HepG2 (cell line): ENCODE data around the gene TFB1M. TPM values are rescaled to one million over a fixed set of nuclear protein-coding genes. Genes with fewer than 3 reads are reported as not detected.

Experiments used
- ATAC-seq: fragments of 200-7000 bp; cut with Tn5 transposase; 3 replicates; pipeline ENCODE4 v1.9.1; 2020; ENCODE audit warnings: mild to moderate bottlenecking, moderate library complexity
- BruUV-seq: library from RNA; stranded (reverse); fragments of 400-500 nt; replicated peaks from 2 replicates; lab custom pipeline; 2021; lab: Mats Ljungman, UMichigan
- CTCF ChIA-PET: fragments of 300-600 bp; formaldehyde crosslinking; extraction: SDS; loops from one replicate; lab custom pipeline; 2021; ENCODE audit warnings: low total read pairs, inconsistent platforms, low intra/inter-chr PET ratio; lab: Yijun Ruan, JAX
- POLR2A ChIA-PET: fragments of 350-600 bp; sonication (Branson Sonifier 250); formaldehyde crosslinking; loops from one replicate; lab custom pipeline; 2020; ENCODE audit warnings: antibody characterized with exemption, inconsistent platforms; lab: Yijun Ruan, JAX
- DNase-seq: peaks from one replicate; pipeline ENCODE4 v3.0.0-alpha.2; 2015; ENCODE audit warnings: low spot score
- FAIRE-seq: peaks from 3 replicates; lab custom pipeline; 2011; peaks lifted over from hg19 to GRCh38; lab: Jason Lieb, UNC
- H2AFZ ChIP-seq: one replicate; pipeline ENCODE4 v1.6.1; 2011; ENCODE audit warnings: low read length, inconsistent platforms
- H3K27ac ChIP-seq: fragments of 300-600 bp; 3 replicates; pipeline ENCODE4 v1.8.0; 2011; ENCODE audit warnings: mixed run types, mild to moderate bottlenecking, mixed read lengths, low read length, inconsistent platforms; ENCODE audit not compliant: insufficient read depth; ENCODE audit errors: extremely low read length
- H3K27me3 ChIP-seq, 2 experiments: fragments of 200-600 bp in 1 of 2; 2 replicates in 1 of 2; 3 replicates in 1 of 2; pipeline versions ENCODE4 v1.6.0 to v1.8.0; 2011; ENCODE audit warnings: low read length in 2 of 2, mild to moderate bottlenecking in 2 of 2, moderate library complexity in 2 of 2, inconsistent platforms in 1 of 2; ENCODE audit not compliant: insufficient read depth in 2 of 2, control insufficient read depth in 1 of 2
- H3K36me3 ChIP-seq, 2 experiments: fragments of 200-600 bp in 1 of 2; replicated peaks in 1 of 2; 2 replicates in 1 of 2; 3 replicates in 1 of 2; pipeline versions ENCODE4 v1.5.1 to v1.8.0; 2011; ENCODE audit warnings: low read length in 2 of 2, inconsistent platforms in 1 of 2; ENCODE audit not compliant: insufficient read depth in 2 of 2, control insufficient read depth in 1 of 2
- H3K4me1 ChIP-seq: 2 replicates; pipeline ENCODE4 v1.5.1; 2012; ENCODE audit warnings: low read length, inconsistent platforms; ENCODE audit not compliant: insufficient read depth
- H3K4me2 ChIP-seq: 2 replicates; pipeline ENCODE4 v1.6.0; 2011; ENCODE audit warnings: low read depth, low read length, inconsistent platforms
- H3K4me3 ChIP-seq, 3 experiments: fragments of 200-600 bp in 1 of 3; sonication (generic), shearing (Covaris generic) in 1 of 3; replicated peaks in 1 of 3; 2 replicates each; pipeline ENCODE4 v1.5.1; 2011 to 2016; ENCODE audit warnings: low read length in 3 of 3, inconsistent platforms in 2 of 3, low read depth in 2 of 3, mild to moderate bottlenecking in 2 of 3, control low read depth in 1 of 3, mixed read lengths in 1 of 3; ENCODE audit not compliant: insufficient read depth in 1 of 3
- H3K79me2 ChIP-seq: one replicate; pipeline ENCODE4 v1.6.1; 2011; ENCODE audit warnings: low read length, inconsistent platforms; ENCODE audit not compliant: insufficient read depth
- H3K9ac ChIP-seq: 2 replicates; pipeline ENCODE4 v1.6.0; 2011; ENCODE audit warnings: mild to moderate bottlenecking, low read depth, low read length, inconsistent platforms; ENCODE audit not compliant: insufficient read depth
- H3K9me3 ChIP-seq: 2 replicates; pipeline ENCODE4 v1.5.1; 2012; ENCODE audit warnings: mild to moderate bottlenecking, low read length
- H4K20me1 ChIP-seq: 2 replicates; pipeline ENCODE4 v1.6.0; 2011; ENCODE audit warnings: inconsistent platforms, mild to moderate bottlenecking, low read length, moderate library complexity; ENCODE audit not compliant: insufficient read depth
- BHLHE40 ChIP-seq: IDR thresholded peaks from 2 replicates; pipeline ENCODE4 v1.6.1; 2011; ENCODE audit warnings: low read length, improper control_type of control experiment
- FOXK2 ChIP-seq: fragments of 450-650 bp; IDR thresholded peaks from 2 replicates; pipeline ENCODE4 v1.6.1; 2016
- HNRNPUL1 ChIP-seq: fragments of 200-400 bp; formaldehyde crosslinking; IDR thresholded peaks from 2 replicates; pipeline ENCODE4 v1.6.1; 2017; ENCODE audit warnings: low read depth, mild to moderate bottlenecking, low read length, moderate library complexity
- HOXD1 ChIP-seq: sonication (generic); formaldehyde crosslinking; IDR thresholded peaks from 2 replicates; pipeline ENCODE4 v1.5.0; 2020; ENCODE audit warnings: missing genetic modification reagents
- KDM1A ChIP-seq: IDR thresholded peaks from 2 replicates; pipeline ENCODE4 v1.6.1; 2016; ENCODE audit warnings: missing compliant biosample characterization
- MATR3 ChIP-seq: sonication (generic); formaldehyde crosslinking; IDR thresholded peaks from 2 replicates; pipeline ENCODE4 v1.4.0; 2020; ENCODE audit warnings: missing genetic modification reagents
- NFE2 ChIP-seq: sonication (generic); formaldehyde crosslinking; IDR thresholded peaks from 2 replicates; pipeline ENCODE4 v1.4.0; 2020; ENCODE audit warnings: missing genetic modification reagents
- NFKBIZ ChIP-seq: IDR thresholded peaks from 2 replicates; pipeline ENCODE4 v1.6.1; 2018; ENCODE audit warnings: missing genetic modification reagents, missing compliant biosample characterization
- RORA ChIP-seq: sonication (generic); formaldehyde crosslinking; IDR thresholded peaks from 2 replicates; pipeline ENCODE4 v1.5.0; 2020; ENCODE audit warnings: mild to moderate bottlenecking, missing genetic modification reagents, moderate library complexity
- SP4 ChIP-seq: sonication (generic); formaldehyde crosslinking; IDR thresholded peaks from 2 replicates; pipeline ENCODE4 v1.8.1; 2023; ENCODE audit warnings: mild to moderate bottlenecking, missing genetic modification reagents
- ZBTB1 ChIP-seq: sonication (generic); formaldehyde crosslinking; IDR thresholded peaks from 2 replicates; pipeline ENCODE4 v1.4.0; 2020; ENCODE audit warnings: missing genetic modification reagents, borderline replicate concordance
- ZFP1 ChIP-seq: IDR thresholded peaks from 2 replicates; pipeline ENCODE4 v1.6.1; 2016
- ZMYM3 ChIP-seq: sonication (generic); formaldehyde crosslinking; IDR thresholded peaks from 2 replicates; pipeline ENCODE4 v1.5.1; 2020; ENCODE audit warnings: mild to moderate bottlenecking, missing genetic modification reagents
- ZNF337 ChIP-seq: sonication (generic); formaldehyde crosslinking; IDR thresholded peaks from 2 replicates; pipeline ENCODE4 v1.5.1; 2020; ENCODE audit warnings: missing genetic modification reagents, low read depth, mild to moderate bottlenecking, borderline replicate concordance
- ZNF619 ChIP-seq: sonication (generic); formaldehyde crosslinking; IDR thresholded peaks from 2 replicates; pipeline ENCODE4 v1.4.0; 2020; ENCODE audit warnings: mild to moderate bottlenecking, missing genetic modification reagents
- WGBS: methylation state at CpG from one replicate; pipeline ENCODE4 v1.1.6; 2017; ENCODE audit warnings: low lambda C conversion rate; 5-methylcytosine and 5-hydroxymethylcytosine counted together
- in situ Hi-C: cut with HindIII; loops from 2 replicates; pipeline ENCODE4 v1.10.0; 2017; ENCODE audit warnings: low pct_unique_long_range_greater_than_20kb; ENCODE audit not compliant: extremely low pct_ligation_motif_present
- intact Hi-C: fragments of 100-400 bp; cut with micrococcal nuclease; formaldehyde crosslinking; loops from one replicate; pipeline ENCODE4 v1.10.0; 2022; ENCODE audit not compliant: unreplicated experiment
- polyA plus RNA-seq, 8 experiments: library from polyadenylated mRNA; depleted of rRNA in 3 of 8; stranded (reverse) in 7 of 8; unstranded in 1 of 8; fragments of >200 nt; fragmentation: Illumina TruSeq in 4 of 8; extraction: Trizol in 4 of 8; gene quantifications; 2 replicates each; pipeline versions ENCODE4 v1.2.1 to v1.2.3, GENCODE V29; 2011 to 2016; ENCODE audit warnings: low read depth in 4 of 8, missing spikeins in 1 of 8, mixed read lengths in 1 of 8; ENCODE audit not compliant: insufficient read depth in 1 of 8
- total RNA-seq, 5 experiments: library from RNA; depleted of rRNA; stranded (reverse); fragments of >200 nt; fragmentation: Illumina TruSeq; extraction: Trizol; gene quantifications; 2 replicates each; pipeline ENCODE4 v1.2.3, GENCODE V29; 2016; ENCODE audit warnings: low read depth in 1 of 5
- TF ChIP-seq, protein P1 (sequence below): sonication (generic); formaldehyde crosslinking; IDR thresholded peaks from 2 replicates; pipeline ENCODE4 v1.5.1; 2020; ENCODE audit warnings: missing genetic modification reagents, mild to moderate bottlenecking, borderline replicate concordance
- TF ChIP-seq, protein P2 (sequence below), 2 experiments: sonication (generic) in 1 of 2; formaldehyde crosslinking in 1 of 2; IDR thresholded peaks; 2 replicates each; pipeline versions ENCODE4 v1.4.0 to v1.6.1; 2018 to 2020; ENCODE audit warnings: missing genetic modification reagents in 2 of 2, borderline replicate concordance in 1 of 2, low read depth in 1 of 2, mild to moderate bottlenecking in 1 of 2, missing biosample characterization in 1 of 2

The TFB1M gene
- total and polyA plus RNA-seq, 2 of the 13 experiments (the other 11 are each of a cell fraction or from before 2014, with no cell fraction given), result 91.4 to 122 TPM

DNA sequence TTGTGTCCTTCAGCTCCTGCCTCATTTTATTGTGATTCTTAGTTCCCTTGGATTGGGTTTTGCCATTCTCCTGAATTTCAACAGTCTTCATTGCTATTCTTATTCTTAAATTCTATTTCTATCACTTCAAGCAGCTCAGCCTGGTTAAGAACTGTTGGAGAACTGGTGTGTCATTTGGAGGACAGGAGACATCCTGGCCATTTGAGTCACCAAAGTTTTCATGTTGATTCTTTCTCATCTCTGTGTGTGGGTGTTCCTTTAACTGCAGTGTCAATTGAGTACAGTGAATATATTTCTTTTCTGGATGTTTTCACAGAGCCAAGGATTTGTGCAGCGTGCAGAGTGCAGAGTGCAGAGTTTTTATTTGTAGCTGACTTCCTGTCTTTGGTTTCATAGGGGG is 33.5 kb upstream of the TFB1M start:
- Histone ChIP-seq H3K27me3 (no peaks in the 10 kb centered on the region), H3K9ac (no peak overlapping the region), H2AFZ (no peak overlapping the region), H4K20me1 (no peaks in the 10 kb centered on the region), H3K79me2 (no peaks in the 10 kb centered on the region), H3K36me3 (no peaks in the 10 kb centered on the region), H3K27ac (no peak overlapping the region), H3K9me3 (peaks cover 40% of the 10 kb centered on the region), H3K4me1 (peaks cover 25% of the 10 kb centered on the region), H3K4me3 (no peak overlapping the region), H3K4me2 (no peak overlapping the region)
- intact Hi-C loops (no loop called here), in situ Hi-C loops (loop anchor here (5.0 kb wide), 1 partner anchor 35 kb away; no protein-coding TSS in a partner anchor)
- DNase-seq, result no peak
- BruUV-seq, result no TSS peak
- TF ChIP-seq HOXD1 (no peak), NFKBIZ (CRISPR knock-in tag) (no peak)
- TF ChIP-seq, protein P1, sequence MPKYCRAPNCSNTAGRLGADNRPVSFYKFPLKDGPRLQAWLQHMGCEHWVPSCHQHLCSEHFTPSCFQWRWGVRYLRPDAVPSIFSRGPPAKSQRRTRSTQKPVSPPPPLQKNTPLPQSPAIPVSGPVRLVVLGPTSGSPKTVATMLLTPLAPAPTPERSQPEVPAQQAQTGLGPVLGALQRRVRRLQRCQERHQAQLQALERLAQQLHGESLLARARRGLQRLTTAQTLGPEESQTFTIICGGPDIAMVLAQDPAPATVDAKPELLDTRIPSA, result no peak
- TF ChIP-seq, protein P2, sequence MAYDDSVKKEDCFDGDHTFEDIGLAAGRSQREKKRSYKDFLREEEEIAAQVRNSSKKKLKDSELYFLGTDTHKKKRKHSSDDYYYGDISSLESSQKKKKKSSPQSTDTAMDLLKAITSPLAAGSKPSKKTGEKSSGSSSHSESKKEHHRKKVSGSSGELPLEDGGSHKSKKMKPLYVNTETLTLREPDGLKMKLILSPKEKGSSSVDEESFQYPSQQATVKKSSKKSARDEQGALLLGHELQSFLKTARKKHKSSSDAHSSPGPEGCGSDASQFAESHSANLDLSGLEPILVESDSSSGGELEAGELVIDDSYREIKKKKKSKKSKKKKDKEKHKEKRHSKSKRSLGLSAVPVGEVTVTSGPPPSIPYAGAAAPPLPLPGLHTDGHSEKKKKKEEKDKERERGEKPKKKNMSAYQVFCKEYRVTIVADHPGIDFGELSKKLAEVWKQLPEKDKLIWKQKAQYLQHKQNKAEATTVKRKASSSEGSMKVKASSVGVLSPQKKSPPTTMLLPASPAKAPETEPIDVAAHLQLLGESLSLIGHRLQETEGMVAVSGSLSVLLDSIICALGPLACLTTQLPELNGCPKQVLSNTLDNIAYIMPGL (CRISPR knock-in tag; IDR thresholded peaks at IDR 0.05; ENCODE audit: borderline replicate concordance in 1 of 2, low read depth in 1 of 2), result no peak
- POLR2A ChIA-PET, result interaction anchor here (0.8 to 1.2 kb wide), 2 partner anchors 18 to 19 kb away, joined by 3 to 4 read pairs; no protein-coding TSS in a partner anchor
- 83% methylated on average over 1 of the region's 1 CpG for WGBS
- FAIRE-seq, result no peak
- ATAC-seq, result no peak
- CTCF ChIA-PET, result no interaction called here

DNA sequence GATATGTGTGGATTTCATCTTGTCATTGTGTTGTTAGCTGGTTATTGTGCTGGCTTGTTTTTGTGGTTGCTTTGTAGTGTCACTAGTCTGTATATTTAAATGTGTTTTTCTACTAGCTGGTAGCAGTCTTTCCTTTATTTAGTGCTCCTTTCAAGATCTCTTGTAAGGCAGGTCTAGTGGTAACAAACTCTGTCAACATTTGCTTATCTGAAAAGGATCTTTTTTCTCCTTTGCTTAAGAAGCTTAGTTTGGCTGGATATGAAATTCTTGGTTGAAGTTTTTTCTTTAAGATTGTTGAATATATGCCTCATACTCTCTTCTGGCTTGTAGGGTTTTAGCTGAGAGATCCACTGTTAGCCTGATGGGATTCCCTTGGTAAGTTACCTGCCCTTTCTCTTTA is 32.7 kb upstream of the TFB1M start:
- Histone ChIP-seq H3K4me2 (no peak overlapping the region), H3K36me3 (no peaks in the 10 kb centered on the region), H3K4me3 (no peak overlapping the region), H3K27me3 (no peaks in the 10 kb centered on the region), H3K4me1 (peaks cover 21% of the 10 kb centered on the region), H3K79me2 (no peaks in the 10 kb centered on the region), H2AFZ (no peak overlapping the region), H3K9me3 (peaks cover 40% of the 10 kb centered on the region), H4K20me1 (no peaks in the 10 kb centered on the region), H3K9ac (no peak overlapping the region), H3K27ac (no peak overlapping the region)
- FAIRE-seq, result no peak
- no peak for DNase-seq
- ChIA-PET CTCF (no interaction called here), POLR2A (interaction anchor here (0.6 to 1.2 kb wide), 2 partner anchors 17 to 53 kb away, joined by 3 read pairs; no protein-coding TSS in a partner anchor)
- no TSS peak for BruUV-seq
- intact Hi-C loops, result no loop called here
- no peak for ATAC-seq
- no peak for TF ChIP-seq RORA (CRISPR knock-in tag)
- TF ChIP-seq ZFP1 (CRISPR knock-in tag), result peak; percentile 99
- no peak for TF ChIP-seq BHLHE40
- no peak for TF ChIP-seq NFE2 (CRISPR knock-in tag)
- peak; percentile 100; the same call in 1 of the 2 replicates for TF ChIP-seq ZNF337 (CRISPR knock-in tag)
- TF ChIP-seq FOXK2, result no peak
- TF ChIP-seq SP4 (CRISPR knock-in tag), result no peak
- TF ChIP-seq MATR3 (CRISPR knock-in tag), result no peak
- TF ChIP-seq ZMYM3, result no peak
- no peak for TF ChIP-seq HNRNPUL1
- no peak for TF ChIP-seq KDM1A (CRISPR knock-in tag)
- no peak for TF ChIP-seq ZNF619 (CRISPR knock-in tag)
- TF ChIP-seq ZBTB1 (CRISPR knock-in tag), result no peak
- in situ Hi-C loops, result loop anchor here (5.0 kb wide), 1 partner anchor 35 kb away; no protein-coding TSS in a partner anchor
